DND-41 (cell line): ENCODE results near the gene BRF1.

Experiments used
- ATAC-seq: fragments of 200-7000 bp; cut with Tn5 transposase; 3 replicates; pipeline ENCODE4 v1.9.1; 2021; ENCODE audit warnings: low read depth; ENCODE audit not compliant: insufficient read depth
- DNase-seq: peaks from one replicate; pipeline ENCODE4 v3.0.0-alpha.2; 2020
- H2AFZ ChIP-seq: 2 replicates; pipeline ENCODE4 v1.6.0; 2012; ENCODE audit warnings: low read depth, low read length
- H3K27ac ChIP-seq: 2 replicates; pipeline ENCODE4 v1.5.1; 2012; ENCODE audit warnings: low read length, inconsistent platforms
- H3K27me3 ChIP-seq: fragments of 200-600 bp; sonication (generic); 2 replicates; pipeline ENCODE4 v1.6.0; 2012; ENCODE audit warnings: low read length, mild to moderate bottlenecking, inconsistent platforms; ENCODE audit not compliant: insufficient read depth, poor library complexity
- H3K36me3 ChIP-seq: 2 replicates; pipeline ENCODE4 v1.5.1; 2012; ENCODE audit warnings: low read length, inconsistent platforms; ENCODE audit not compliant: insufficient read depth
- H3K4me1 ChIP-seq: 2 replicates; pipeline ENCODE4 v1.5.1; 2012; ENCODE audit warnings: mild to moderate bottlenecking, low read length; ENCODE audit not compliant: insufficient read depth
- H3K4me2 ChIP-seq: 2 replicates; pipeline ENCODE4 v1.6.0; 2012; ENCODE audit warnings: mild to moderate bottlenecking, moderate library complexity, low read length, inconsistent platforms; ENCODE audit not compliant: insufficient read depth
- H3K4me3 ChIP-seq, 2 experiments: fragments of 200-600 bp in 1 of 2; shearing (Covaris generic) in 1 of 2; 2 replicates each; pipeline ENCODE4 v1.5.1; 2012 to 2016; ENCODE audit warnings: inconsistent platforms in 2 of 2, low read length in 2 of 2, mild to moderate bottlenecking in 2 of 2, low read depth in 1 of 2, moderate library complexity in 1 of 2
- H3K79me2 ChIP-seq: 2 replicates; pipeline ENCODE4 v1.6.0; 2012; ENCODE audit warnings: low read length, inconsistent platforms; ENCODE audit not compliant: insufficient read depth
- H3K9ac ChIP-seq: 2 replicates; pipeline ENCODE4 v1.6.0; 2012; ENCODE audit warnings: low read depth, mild to moderate bottlenecking, inconsistent platforms, low read length, moderate library complexity
- H3K9me3 ChIP-seq: 2 replicates; pipeline ENCODE4 v1.5.1; 2012; ENCODE audit warnings: low read length, moderate library complexity, mild to moderate bottlenecking, inconsistent platforms; ENCODE audit not compliant: insufficient read depth, severe bottlenecking
- H4K20me1 ChIP-seq: 2 replicates; pipeline ENCODE4 v1.6.0; 2012; ENCODE audit warnings: low read length; ENCODE audit not compliant: insufficient read depth
- CTCF ChIP-seq: IDR thresholded peaks from 2 replicates; pipeline ENCODE4 v1.5.1; 2012; ENCODE audit warnings: borderline replicate concordance, low read length, moderate library complexity, mild to moderate bottlenecking; ENCODE audit not compliant: poor library complexity, severe bottlenecking; ENCODE audit errors: extremely low read depth
- EZH2 ChIP-seq: IDR thresholded peaks from 3 replicates; pipeline ENCODE4 v1.6.1; 2012; ENCODE audit warnings: borderline replicate concordance, low read depth, mild to moderate bottlenecking, moderate library complexity, low read length, inconsistent platforms; ENCODE audit not compliant: severe bottlenecking

Gene BRF1

GRCh38 chr14:105249182-105250007 lies 51.4 kb downstream of the BRF1 start:
- Histone ChIP-seq H3K4me2 (peak overlapping the region; percentile 86), H2AFZ (peak overlapping the region; percentile 68; the same call in 1 of the 2 replicates), H3K79me2 (peaks cover 62% of the 10 kb centered on the region), H3K27me3 (no peaks in the 10 kb centered on the region), H3K9ac (peak overlapping the region; percentile 72), H3K4me3 (peak overlapping the region; percentile 56 to 66), H3K36me3 (peaks cover 62% of the 10 kb centered on the region), H3K9me3 (no peaks in the 10 kb centered on the region), H4K20me1 (peaks cover 45% of the 10 kb centered on the region), H3K4me1 (peaks cover 50% of the 10 kb centered on the region), H3K27ac (peak overlapping the region; percentile 57)
- TF ChIP-seq CTCF (peak; percentile 4), EZH2 (no peak)
- DNase-seq (no peak), ATAC-seq (peak; percentile 23; the same call in 2 of the 3 replicates)

GRCh38 chr14:105248368-105249181 lies 52.2 kb downstream of the BRF1 start, which contains the start of gene BTBD6:
BTBD6 (plus strand) TSS chr14:105248533; CDS start chr14:105248712, 179 bp downstream.
- H3K4me3 ChIP-seq: peak within 1 kb of the TSS; percentile 56 to 66
- DNase-seq (peak; percentile 91), ATAC-seq (peak; percentile 92)
- peaks cover 70% of the 10 kb centered on the region for H3K79me2 ChIP-seq
- H3K27me3 ChIP-seq: no peaks in the 10 kb centered on the region
- peak within 1 kb of the TSS; percentile 86 for H3K4me2 ChIP-seq
- H4K20me1 ChIP-seq: peaks cover 44% of the 10 kb centered on the region
- peaks cover 65% of the 10 kb centered on the region for H3K36me3 ChIP-seq
- no peak for TF ChIP-seq EZH2
- no peak for TF ChIP-seq CTCF
- H3K9me3 ChIP-seq: no peaks in the 10 kb centered on the region
- H3K27ac ChIP-seq: peak within 1 kb of the TSS; percentile 74
- H2AFZ ChIP-seq: peak within 1 kb of the TSS; percentile 83
- peaks cover 50% of the 10 kb centered on the region for H3K4me1 ChIP-seq
- peak within 1 kb of the TSS; percentile 72 for H3K9ac ChIP-seq

- peaks cover 50% of the 10 kb centered on the region for H3K4me1 ChIP-seq
- DNase-seq (no peak), ATAC-seq (no peak)
- peak overlapping the region; percentile 72 for H3K9ac ChIP-seq
- no peak for TF ChIP-seq EZH2
- no peak for TF ChIP-seq CTCF
- H3K27ac ChIP-seq: peak overlapping the region; percentile 74
- no peaks in the 10 kb centered on the region for H3K27me3 ChIP-seq
- no peaks in the 10 kb centered on the region for H3K9me3 ChIP-seq
- H3K79me2 ChIP-seq: peaks cover 74% of the 10 kb centered on the region
- peak overlapping the region; percentile 86 for H3K4me2 ChIP-seq
- H3K36me3 ChIP-seq: peaks cover 60% of the 10 kb centered on the region
- H4K20me1 ChIP-seq: peaks cover 38% of the 10 kb centered on the region
- peak overlapping the region; percentile 83 for H2AFZ ChIP-seq
- H3K4me3 ChIP-seq: peak overlapping the region; percentile 29 to 66; a peak in 3 of 4 replicates
These were observed 53.0 kb downstream of the BRF1 start for GRCh38 chr14:105247715-105248367.
